HuH-7 (cell line): ENCODE measurements around the gene GABPB2.
A peak's percentile ranks its signal among the peaks of the same experiment; 100 is the strongest.

ENCODE experiments used
- DNase-seq: peaks from one replicate; pipeline ENCODE4 v3.0.0; 2011; ENCODE audit warnings: low spot score

Gene GABPB2

GRCh38 chr1:151133018-151133806 lies 62.7 kb downstream of the GABPB2 start:
- DNase-seq = no peak

- DNase-seq = no peak
Observed at GRCh38 chr1:151134396-151134795, 63.8 kb downstream of the GABPB2 start.

GRCh38 chr1:151134991-151135390 lies 64.4 kb downstream of the GABPB2 start:
- DNase-seq = no peak

- no peak for DNase-seq
Observed at GRCh38 chr1:151135433-151136385, 65.1 kb downstream of the GABPB2 start.

GRCh38 chr1:151137789-151138188 lies 67.2 kb downstream of the GABPB2 start:
- no peak for DNase-seq

GRCh38 chr1:151142411-151143056 lies 72.0 kb downstream of the GABPB2 start:
- no peak for DNase-seq

- no peak for DNase-seq
Observed at GRCh38 chr1:151143057-151143435, 72.5 kb downstream of the GABPB2 start.

- no peak for DNase-seq
Observed at GRCh38 chr1:151143986-151144385, 73.4 kb downstream of the GABPB2 start.

GRCh38 chr1:151144474-151145303 lies 74.1 kb downstream of the GABPB2 start:
- no peak for DNase-seq

GRCh38 chr1:151145304-151146071 lies 74.9 kb downstream of the GABPB2 start:
- no peak for DNase-seq

GRCh38 chr1:151146072-151146411 lies 75.5 kb downstream of the GABPB2 start:
- DNase-seq = no peak

GRCh38 chr1:151146412-151147131 lies 76.0 kb downstream of the GABPB2 start, which contains the start of gene SEMA6C:
Gene SEMA6C (minus strand): TSS chr1:151146631. CDS start chr1:151142621, 4,010 bp downstream.
- peak; percentile 92 for DNase-seq

GRCh38 chr1:151147132-151147503 lies 76.6 kb downstream of the GABPB2 start:
- DNase-seq = no peak

GRCh38 chr1:151147665-151148064 lies 77.1 kb downstream of the GABPB2 start:
- DNase-seq = no peak

GRCh38 chr1:151156515-151156819 lies 85.9 kb downstream of the GABPB2 start, which contains the start of gene TNFAIP8L2:
Gene TNFAIP8L2 (plus strand): TSS chr1:151156649. CDS start chr1:151158698, 2,049 bp downstream.
- no peak for DNase-seq

GRCh38 chr1:151157067-151157531 lies 86.5 kb downstream of the GABPB2 start:
- no peak for DNase-seq

GRCh38 chr1:151158326-151158725 lies 87.8 kb downstream of the GABPB2 start:
- DNase-seq = no peak

- DNase-seq = no peak
Observed at GRCh38 chr1:151158751-151159251, 88.2 kb downstream of the GABPB2 start.

GRCh38 chr1:151159373-151159772 lies 88.8 kb downstream of the GABPB2 start:
- no peak for DNase-seq

GRCh38 chr1:151164732-151165280 lies 94.2 kb downstream of the GABPB2 start:
- DNase-seq = no peak
